HCT116 (cell line): ENCODE results near the gene ZNF516. TPM values are rescaled to one million over a fixed set of nuclear protein-coding genes. Genes with fewer than 3 reads are reported as not detected.

Experiments
- ATAC-seq: fragments of 200-7000 bp; cut with Tn5 transposase; 2 replicates; pipeline ENCODE4 v1.9.1; 2020; ENCODE audit warnings: mild to moderate bottlenecking, moderate library complexity
- BruUV-seq: library from RNA; stranded (reverse); fragments of 400-500 nt; replicated peaks from 2 replicates; lab custom pipeline; 2021; lab: Mats Ljungman, UMichigan
- CTCF ChIA-PET: fragments of 300-600 bp; sonication (Branson Sonifier 250); formaldehyde crosslinking; loops from one replicate; lab custom pipeline; 2021; ENCODE audit warnings: antibody characterized with exemption; lab: Charles Lee
- POLR2A ChIA-PET: fragments of 300-600, 350-600 bp; sonication (Branson Sonifier 250); formaldehyde crosslinking; loops from one replicate; lab custom pipeline; 2021; ENCODE audit warnings: antibody characterized with exemption; lab: Charles Lee
- RAD21 ChIA-PET, 2 experiments: fragments of 300-600 bp; sonication (Branson Sonifier 250); formaldehyde crosslinking; loops; one replicate each; lab custom pipeline; 2023; ENCODE audit warnings: low total read pairs in 2 of 2; ENCODE audit not compliant: uncharacterized antibody in 2 of 2, unreplicated experiment in 2 of 2, low non-redundant PET in 1 of 2; lab: Charles Lee
- DNase-seq: peaks from one replicate; pipeline ENCODE4 v3.0.0-alpha.2; 2010; ENCODE audit warnings: low read depth, low spot score
- H2AFZ ChIP-seq: fragments of 200-600 bp; shearing (Covaris generic), sonication (generic); 2 replicates; pipeline ENCODE4 v1.6.1; 2017; ENCODE audit warnings: low read depth, mixed run types, mixed read lengths, antibody characterized with exemption, low read length; ENCODE audit not compliant: poor library complexity, severe bottlenecking
- H3K27ac ChIP-seq: 2 replicates; pipeline ENCODE4 v1.5.1; 2012; ENCODE audit warnings: low read depth, low read length
- H3K27me3 ChIP-seq: fragments of 200-600 bp; sonication (generic); 2 replicates; pipeline ENCODE4 v1.6.1; 2016; ENCODE audit warnings: mixed run types, low read length, mixed read lengths; ENCODE audit not compliant: insufficient read depth
- H3K36me3 ChIP-seq, 2 experiments: fragments of 200-500 bp in 1 of 2; fragments of 200-600 bp in 1 of 2; sonication (Bioruptor generic) in 1 of 2; sonication (generic) in 1 of 2; 2 replicates each; pipeline versions ENCODE4 v1.5.1 to v1.6.1; 2014 to 2016; ENCODE audit warnings: low read length in 2 of 2, inconsistent platforms in 1 of 2, mixed read lengths in 1 of 2, mixed run types in 1 of 2; ENCODE audit not compliant: insufficient read depth in 2 of 2, control insufficient read depth in 1 of 2
- H3K4me1 ChIP-seq, 2 experiments: fragments of 200-600 bp in 1 of 2; sonication (generic) in 1 of 2; 2 replicates each; pipeline versions ENCODE4 v1.5.1 to v1.6.1; 2012 to 2017; ENCODE audit warnings: low read length in 2 of 2, inconsistent platforms in 1 of 2, mild to moderate bottlenecking in 1 of 2, mixed read lengths in 1 of 2, mixed run types in 1 of 2, moderate library complexity in 1 of 2; ENCODE audit not compliant: insufficient read depth in 2 of 2, control insufficient read depth in 1 of 2
- H3K4me2 ChIP-seq: fragments of 200-600 bp; sonication (generic); 2 replicates; pipeline ENCODE4 v1.6.1; 2017; ENCODE audit warnings: mixed run types, low read length, mixed read lengths
- H3K4me3 ChIP-seq, 2 experiments: fragments of 200-600 bp in 1 of 2; sonication (generic) in 1 of 2; replicated peaks in 1 of 2; 2 replicates each; pipeline ENCODE4 v1.5.1; 2011 to 2016; ENCODE audit warnings: low read length in 2 of 2, control low read depth in 1 of 2, low read depth in 1 of 2, mild to moderate bottlenecking in 1 of 2, mixed read lengths in 1 of 2, mixed run types in 1 of 2
- H3K79me2 ChIP-seq: fragments of 200-600 bp; sonication (generic); 2 replicates; pipeline ENCODE4 v1.6.1; 2017; ENCODE audit warnings: mild to moderate bottlenecking, mixed run types, low read length, moderate library complexity, mixed read lengths; ENCODE audit not compliant: insufficient read depth
- H3K9ac ChIP-seq: fragments of 200-600 bp; sonication (generic); 2 replicates; pipeline ENCODE4 v1.6.1; 2016; ENCODE audit warnings: low read length, mixed read lengths
- H3K9me2 ChIP-seq: fragments of 200-600 bp; sonication (generic), shearing (Covaris generic); 2 replicates; pipeline ENCODE4 v1.6.1; 2017; ENCODE audit warnings: mixed run types, mild to moderate bottlenecking, moderate library complexity; ENCODE audit not compliant: insufficient read depth
- H3K9me3 ChIP-seq, 2 experiments: fragments of 200-500 bp in 1 of 2; fragments of 200-600 bp in 1 of 2; sonication (Bioruptor generic) in 1 of 2; sonication (generic) in 1 of 2; 2 replicates each; pipeline ENCODE4 v1.6.1; 2014 to 2017; ENCODE audit warnings: low read length in 2 of 2, mixed read lengths in 2 of 2, inconsistent platforms in 1 of 2, low read depth in 1 of 2, mild to moderate bottlenecking in 1 of 2, mixed run types in 1 of 2, moderate library complexity in 1 of 2; ENCODE audit not compliant: control insufficient read depth in 1 of 2, insufficient read depth in 1 of 2
- H4K20me1 ChIP-seq: fragments of 200-600 bp; sonication (generic), shearing (Covaris generic); 2 replicates; pipeline ENCODE4 v1.6.1; 2017; ENCODE audit warnings: mixed run types, mild to moderate bottlenecking, moderate library complexity; ENCODE audit not compliant: insufficient read depth
- EZH2 ChIP-seq: fragments of 200-600 bp; sonication (generic); IDR thresholded peaks from 2 replicates; pipeline ENCODE4 v1.6.1; 2017; ENCODE audit warnings: antibody characterized with exemption, mixed run types
- EZH2phosphoT487 ChIP-seq: fragments of 200-600 bp; IDR thresholded peaks from 2 replicates; pipeline ENCODE4 v1.6.1; 2018; ENCODE audit warnings: antibody characterized with exemption, borderline replicate concordance
- FOSL1 ChIP-seq: IDR thresholded peaks from 2 replicates; pipeline ENCODE4 v1.6.1; 2012; ENCODE audit warnings: low read depth
- RAD21 ChIP-seq: IDR thresholded peaks from 2 replicates; pipeline ENCODE4 v1.6.1; 2012; ENCODE audit warnings: low read depth, mild to moderate bottlenecking
- SP1 ChIP-seq: IDR thresholded peaks from 2 replicates; pipeline ENCODE4 v1.6.1; 2012; ENCODE audit warnings: low read depth
- ZFX ChIP-seq: fragments of 450-650 bp; IDR thresholded peaks from 2 replicates; pipeline ENCODE4 v1.6.1; 2017
- intact Hi-C: fragments of 100-400 bp; cut with micrococcal nuclease; formaldehyde crosslinking; loops from 2 replicates; pipeline ENCODE4 v1.10.0; 2022
- total RNA-seq: library from RNA; stranded (reverse); gene quantifications from one replicate; pipeline ENCODE4 v1.2.1, GENCODE V29; 2021; ENCODE audit not compliant: unreplicated experiment
- TF ChIP-seq, protein P1 (sequence below), 3 experiments: fragments of 200-600 bp in 1 of 3; sonication (generic) in 1 of 3; IDR thresholded peaks in 2 of 3; conservative IDR thresholded peaks in 1 of 3; 2 replicates each; pipeline ENCODE4 v1.5.1; 2012 to 2017; ENCODE audit warnings: low read depth in 2 of 3, low read length in 2 of 3, antibody characterized with exemption in 1 of 3, borderline replicate concordance in 1 of 3, control low read depth in 1 of 3, mild to moderate bottlenecking in 1 of 3, mixed read lengths in 1 of 3, mixed run types in 1 of 3, moderate library complexity in 1 of 3; ENCODE audit not compliant: insufficient read depth in 1 of 3

ZNF516 gene
- total RNA-seq, 1 experiment from 2014 or later = 32.0 TPM

- TF ChIP-seq FOSL1 (no peak), EZH2 (no peak), SP1 (no peak), ZFX (no peak), RAD21 (peak; percentile 28; the same call in 1 of the 2 replicates), EZH2phosphoT487 (no peak)
- TF ChIP-seq, protein P1, sequence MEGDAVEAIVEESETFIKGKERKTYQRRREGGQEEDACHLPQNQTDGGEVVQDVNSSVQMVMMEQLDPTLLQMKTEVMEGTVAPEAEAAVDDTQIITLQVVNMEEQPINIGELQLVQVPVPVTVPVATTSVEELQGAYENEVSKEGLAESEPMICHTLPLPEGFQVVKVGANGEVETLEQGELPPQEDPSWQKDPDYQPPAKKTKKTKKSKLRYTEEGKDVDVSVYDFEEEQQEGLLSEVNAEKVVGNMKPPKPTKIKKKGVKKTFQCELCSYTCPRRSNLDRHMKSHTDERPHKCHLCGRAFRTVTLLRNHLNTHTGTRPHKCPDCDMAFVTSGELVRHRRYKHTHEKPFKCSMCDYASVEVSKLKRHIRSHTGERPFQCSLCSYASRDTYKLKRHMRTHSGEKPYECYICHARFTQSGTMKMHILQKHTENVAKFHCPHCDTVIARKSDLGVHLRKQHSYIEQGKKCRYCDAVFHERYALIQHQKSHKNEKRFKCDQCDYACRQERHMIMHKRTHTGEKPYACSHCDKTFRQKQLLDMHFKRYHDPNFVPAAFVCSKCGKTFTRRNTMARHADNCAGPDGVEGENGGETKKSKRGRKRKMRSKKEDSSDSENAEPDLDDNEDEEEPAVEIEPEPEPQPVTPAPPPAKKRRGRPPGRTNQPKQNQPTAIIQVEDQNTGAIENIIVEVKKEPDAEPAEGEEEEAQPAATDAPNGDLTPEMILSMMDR (IDR thresholded peaks at IDR 0.05 in 2 of 3, conservative IDR thresholded peaks at IDR 0.05 in 1 of 3; ENCODE audit: borderline replicate concordance in 1 of 3, insufficient read depth in 1 of 3, low read depth in 2 of 3, low read length in 2 of 3) = peak; percentile 66 to 97 (median 92)
- TF ChIP-seq, all 23 proteins: peak for 2
- Histone ChIP-seq H3K4me2 (peak overlapping the region; percentile 35; the same call in 1 of the 2 replicates), H3K9ac (no peak overlapping the region), H3K9me3 (no peaks in the 10 kb centered on the region), H3K9me2 (no peaks in the 10 kb centered on the region), H4K20me1 (no peaks in the 10 kb centered on the region), H3K36me3 (no peaks in the 10 kb centered on the region; a peak in 1 of 4 replicates), H3K27ac (no peak overlapping the region), H3K27me3 (no peaks in the 10 kb centered on the region), H3K79me2 (no peaks in the 10 kb centered on the region), H3K4me1 (peaks cover 0 to 9% of the 10 kb centered on the region in 2 experiments; a peak in 3 of 4 replicates), H3K4me3 (no peak overlapping the region), H2AFZ (no peak overlapping the region)
- DNase-seq (peak; percentile 35), ATAC-seq (peak; percentile 97)
- ChIA-PET POLR2A (no interaction called here), CTCF (interaction anchor here (0.6 to 1.5 kb wide), 5 partner anchors 8 to 329 kb away, joined by 3 to 7 read pairs (median 3); no protein-coding TSS in a partner anchor), RAD21 (no interaction called here)
- intact Hi-C loops = no loop called here
- BruUV-seq = no TSS peak
Measured at GRCh38 chr18:76380791-76381405, 114.1 kb downstream of the ZNF516 start.
